Spinal cord (tissue), 10 donors: ENCODE results near the gene NF2. TPM values are rescaled to one million over a fixed set of nuclear protein-coding genes. Genes with fewer than 3 reads are reported as not detected.

Experiments
- DNase-seq, 6 donors: peaks; one replicate each; pipeline versions ENCODE4 v3.0.0 to v3.0.0-alpha.2; 2013 to 2015; ENCODE audit warnings: low spot score in 6 of 6, low read depth in 4 of 6
- H3K27ac ChIP-seq: one replicate; pipeline ENCODE4 v1.5.1; 2013; ENCODE audit warnings: low read depth, low read length, control low read depth
- H3K27me3 ChIP-seq: one replicate; pipeline ENCODE4 v1.6.1; 2013; ENCODE audit warnings: low read length; ENCODE audit not compliant: control insufficient read depth, insufficient read depth
- H3K36me3 ChIP-seq: one replicate; pipeline ENCODE4 v1.6.1; 2013; ENCODE audit warnings: low read length; ENCODE audit not compliant: control insufficient read depth, insufficient read depth
- H3K4me1 ChIP-seq: one replicate; pipeline ENCODE4 v1.6.1; 2013; ENCODE audit warnings: low read length; ENCODE audit not compliant: control insufficient read depth, insufficient read depth
- H3K4me3 ChIP-seq: one replicate; pipeline ENCODE4 v1.5.1; 2013; ENCODE audit warnings: low read depth, low read length, control low read depth
- H3K9me3 ChIP-seq: one replicate; pipeline ENCODE4 v1.6.1; 2013; ENCODE audit warnings: low read length; ENCODE audit not compliant: control insufficient read depth, insufficient read depth
- WGBS: methylation state at CpG from one replicate; pipeline ENCODE4 v1.1.5; 2013; ENCODE audit warnings: missing lambda C conversion rate; ENCODE audit not compliant: insufficient coverage; 5-methylcytosine and 5-hydroxymethylcytosine counted together
- polyA plus RNA-seq, 2 donors: library from polyadenylated mRNA; unstranded; fragments of 120-200 nt; gene quantifications; one replicate each; pipeline ENCODE4 v1.2.1, GENCODE V29; 2013; ENCODE audit not compliant: insufficient read length in 2 of 2
- total RNA-seq, 2 donors: library from RNA; depleted of rRNA in 1 of 2; stranded (reverse); fragments of 120-200 nt in 1 of 2; fragments of >200 nt in 1 of 2; gene quantifications; one replicate each; pipeline versions ENCODE4 v1.2.3 to v1.2.4, GENCODE V29; 2013 to 2014
- donor health status: healthy.

The NF2 gene
- total and polyA plus RNA-seq, 4 donors = 35.4 to 48.7 (median 39.6) TPM

DNA sequence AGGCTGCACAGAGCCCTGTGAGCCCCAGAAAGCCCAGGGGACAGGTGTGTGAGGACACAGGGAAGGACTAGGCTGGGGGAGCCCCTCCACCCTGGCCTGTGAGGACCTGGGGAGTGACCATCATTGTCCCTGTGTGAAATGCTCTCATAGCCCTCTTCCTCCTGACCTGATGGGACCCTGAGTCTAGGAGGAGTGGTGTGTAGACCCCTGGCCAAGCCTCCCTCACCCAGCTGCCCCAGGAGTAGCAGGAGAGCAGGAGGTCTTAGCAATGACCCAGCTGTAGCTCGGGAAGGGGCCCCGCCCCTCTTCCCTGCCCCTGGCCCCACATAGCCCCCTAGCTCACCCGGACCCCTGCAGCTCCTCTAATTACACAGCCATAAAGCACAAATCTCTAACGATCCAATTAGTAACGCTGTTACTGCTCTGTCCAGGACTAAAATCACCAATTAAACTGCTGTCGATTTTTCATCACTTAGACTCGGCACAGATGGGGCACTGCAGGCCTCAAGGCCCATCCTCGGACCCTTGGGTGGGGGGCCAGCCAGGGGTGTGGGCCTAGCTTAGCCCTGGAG, 109.8 kb downstream of the NF2 start:
- 44% methylated on average over 8 of the region's 8 CpGs for WGBS
- Histone ChIP-seq H3K27ac (no peak overlapping the region), H3K9me3 (no peaks in the 10 kb centered on the region), H3K36me3 (peaks cover 3% of the 10 kb centered on the region), H3K27me3 (peaks cover 2% of the 10 kb centered on the region), H3K4me3 (no peak overlapping the region), H3K4me1 (peaks cover 68% of the 10 kb centered on the region)
- DNase-seq = peak in 1 of 6 donors; percentile 88

DNA sequence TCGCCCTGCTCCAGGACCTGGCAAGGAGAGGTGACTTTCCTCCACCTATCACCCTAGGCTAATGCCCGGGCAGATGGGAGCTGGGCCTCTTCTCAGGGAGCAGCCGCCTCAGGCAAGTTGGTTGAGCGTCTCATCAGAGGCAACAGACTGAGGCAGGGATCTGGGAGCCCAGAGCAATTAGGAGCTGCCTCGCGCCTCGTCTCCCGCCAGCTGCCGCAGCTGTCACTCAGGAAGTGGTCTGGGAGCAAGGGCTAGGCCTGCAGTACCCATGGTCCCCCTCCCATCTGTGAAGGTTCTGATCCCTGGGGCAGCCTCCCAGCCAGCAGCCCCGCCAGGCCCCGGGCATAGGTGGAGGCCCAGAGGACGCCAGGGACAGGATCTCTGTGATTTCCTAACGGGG, 111.8 kb downstream of the NF2 start:
- peaks cover 70% of the 10 kb centered on the region for H3K4me1 ChIP-seq
- peaks cover 9% of the 10 kb centered on the region for H3K27me3 ChIP-seq
- peaks cover 3% of the 10 kb centered on the region for H3K36me3 ChIP-seq
- no peak overlapping the region for H3K4me3 ChIP-seq
- no peaks in the 10 kb centered on the region for H3K9me3 ChIP-seq
- WGBS = 64% methylated on average over 12 of the region's 13 CpGs
- DNase-seq = peak in 2 of 6 donors; percentile 57 to 68
- H3K27ac ChIP-seq = no peak overlapping the region

DNA sequence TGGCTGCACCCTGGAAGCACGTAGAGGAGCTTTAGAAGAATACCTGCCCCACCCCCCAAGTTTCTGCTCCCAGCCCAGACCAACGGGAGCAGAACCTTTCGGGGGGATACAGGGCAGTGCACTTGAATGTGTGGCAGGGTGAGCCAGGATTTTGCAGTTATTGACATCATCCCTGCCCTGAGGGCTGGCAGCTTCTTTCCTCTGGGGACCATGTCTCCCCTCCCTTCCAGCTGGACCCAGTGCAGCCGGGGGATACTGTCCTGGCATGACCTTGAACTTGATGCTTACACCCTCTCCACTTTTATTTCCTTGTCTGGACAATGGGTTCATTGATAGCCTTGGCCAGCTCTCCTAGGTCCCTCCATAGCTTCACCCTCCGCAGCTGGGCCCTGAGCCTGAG, 112.3 kb downstream of the NF2 start:
- Histone ChIP-seq H3K4me3 (no peak overlapping the region), H3K27me3 (peaks cover 9% of the 10 kb centered on the region)
- 48% methylated on average over 2 of the region's 5 CpGs for WGBS

DNA sequence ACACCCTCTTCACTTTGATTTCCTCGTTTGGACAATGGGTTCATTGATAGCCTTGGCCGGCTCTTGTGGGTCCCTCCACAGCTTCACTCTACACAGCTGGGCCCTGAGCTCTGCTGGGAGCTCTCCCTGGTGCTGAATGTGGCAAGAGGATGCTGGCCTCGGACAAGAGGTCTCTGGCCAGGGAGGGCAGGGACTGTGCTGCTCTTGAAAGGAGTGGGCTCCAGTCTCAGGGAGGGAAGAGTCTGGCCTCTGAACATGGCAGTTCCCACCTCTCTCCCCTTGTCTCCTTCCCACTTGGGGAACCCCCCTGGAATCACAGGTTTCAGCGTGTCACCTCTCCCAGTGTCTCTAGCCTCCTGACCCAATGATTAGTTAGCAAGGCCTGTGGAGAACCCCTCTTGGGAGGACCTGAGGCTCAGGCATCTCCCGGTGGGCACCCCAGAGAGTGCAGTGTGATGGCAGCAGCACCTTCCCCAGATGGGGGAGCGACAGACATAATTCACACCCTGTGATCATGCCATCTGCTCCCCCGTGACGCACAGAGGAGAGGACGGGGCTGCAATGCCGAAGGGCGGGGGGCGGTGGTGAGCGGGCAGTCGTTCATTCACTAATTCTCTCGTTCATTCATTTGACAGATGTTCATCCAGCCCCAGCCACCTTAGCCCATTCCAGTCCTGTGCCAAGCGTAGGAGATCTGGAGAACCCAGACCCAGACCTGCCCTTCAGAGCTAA, 113.5 kb downstream of the NF2 start:
- peaks cover 3% of the 10 kb centered on the region for H3K36me3 ChIP-seq
- WGBS = 69% methylated on average over 14 of the region's 16 CpGs
- H3K4me3 ChIP-seq = no peak overlapping the region
- H3K9me3 ChIP-seq = no peaks in the 10 kb centered on the region
- peaks cover 11% of the 10 kb centered on the region for H3K27me3 ChIP-seq
- peaks cover 67% of the 10 kb centered on the region for H3K4me1 ChIP-seq
- peak in 4 of 6 donors; percentile 53 to 93 (median 64) for DNase-seq
- H3K27ac ChIP-seq = no peak overlapping the region

More for the DNA sequence above, 112.3 kb downstream of the NF2 start:
- Histone ChIP-seq H3K36me3 (peaks cover 3% of the 10 kb centered on the region), H3K27ac (no peak overlapping the region), H3K9me3 (no peaks in the 10 kb centered on the region), H3K4me1 (peaks cover 67% of the 10 kb centered on the region)
- no peak for DNase-seq

DNA sequence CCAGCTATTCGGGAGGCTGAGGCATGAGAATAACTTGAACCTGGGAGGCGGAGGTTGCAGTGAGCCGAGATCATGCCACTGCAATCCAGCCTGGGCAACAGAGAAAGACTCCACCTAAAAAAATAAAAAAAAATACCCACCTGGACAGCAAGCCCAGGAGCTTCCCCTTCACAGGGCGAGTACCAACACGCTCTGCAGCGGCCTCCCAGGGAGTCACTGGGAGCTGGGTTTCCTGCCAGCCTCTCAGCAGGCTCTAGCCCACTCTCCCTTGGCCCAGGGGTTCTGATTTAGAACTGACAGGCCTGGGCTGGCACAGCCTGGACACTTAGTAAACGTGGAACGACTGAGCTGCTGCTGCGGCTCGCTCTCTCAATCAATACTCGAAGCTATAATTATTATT, 114.4 kb downstream of the NF2 start:
- Histone ChIP-seq H3K4me3 (no peak overlapping the region), H3K4me1 (peaks cover 75% of the 10 kb centered on the region), H3K27ac (no peak overlapping the region), H3K36me3 (peaks cover 6% of the 10 kb centered on the region), H3K9me3 (no peaks in the 10 kb centered on the region), H3K27me3 (peaks cover 11% of the 10 kb centered on the region)
- DNase-seq = no peak
- WGBS = 78% methylated on average over 6 of the region's 11 CpGs

DNA sequence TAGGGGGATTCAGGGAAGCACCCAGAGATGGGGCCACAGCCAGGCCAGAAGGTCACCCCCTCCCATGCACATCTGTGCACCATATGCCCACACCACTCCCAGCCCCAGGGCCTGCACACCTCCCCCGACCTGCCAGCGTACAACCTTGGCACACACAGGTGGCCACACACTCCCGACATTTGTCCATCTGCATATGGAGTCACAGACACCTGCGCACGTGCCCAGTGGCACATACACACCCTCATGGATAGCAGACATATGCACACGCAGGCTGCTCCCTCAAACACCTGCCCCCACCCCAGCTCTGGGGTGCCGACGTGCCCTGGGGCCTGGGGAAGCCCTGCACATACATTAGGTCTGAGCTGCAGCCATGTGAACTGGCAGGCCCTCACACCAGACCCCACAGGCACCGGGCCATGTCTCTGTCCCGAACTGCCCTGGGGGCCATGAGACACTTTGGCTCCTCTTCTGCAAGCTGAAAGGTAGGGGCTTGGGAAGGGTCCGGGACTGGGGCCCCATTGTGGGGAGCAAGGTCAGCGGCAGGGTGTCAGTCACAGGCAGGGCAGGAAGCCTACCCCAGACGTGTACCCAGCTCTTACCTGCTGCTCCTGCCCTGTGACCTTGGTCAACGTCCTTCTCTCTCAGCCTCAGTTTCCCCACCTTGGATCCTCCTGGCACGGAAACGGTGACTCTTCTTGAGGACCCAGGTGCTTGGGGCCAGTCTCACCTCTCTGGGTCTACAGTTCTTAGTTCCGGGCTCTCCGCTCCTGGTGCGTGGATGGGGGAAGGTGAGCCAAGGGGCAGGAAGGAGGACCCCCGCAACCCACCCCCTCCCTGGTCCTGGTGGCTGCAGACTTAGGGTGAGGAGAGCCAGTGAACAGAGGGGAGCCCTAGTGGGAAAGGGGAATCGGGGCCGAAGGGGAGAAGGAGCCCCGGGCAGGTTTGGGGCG, 115.8 kb downstream of the NF2 start:
- no peaks in the 10 kb centered on the region for H3K9me3 ChIP-seq
- DNase-seq = no peak
- peaks cover 67% of the 10 kb centered on the region for H3K4me1 ChIP-seq
- no peak overlapping the region for H3K4me3 ChIP-seq
- H3K27ac ChIP-seq = no peak overlapping the region
- H3K36me3 ChIP-seq = peaks cover 11% of the 10 kb centered on the region
- peaks cover 11% of the 10 kb centered on the region for H3K27me3 ChIP-seq
- 66% methylated on average over 13 of the region's 24 CpGs for WGBS

DNA sequence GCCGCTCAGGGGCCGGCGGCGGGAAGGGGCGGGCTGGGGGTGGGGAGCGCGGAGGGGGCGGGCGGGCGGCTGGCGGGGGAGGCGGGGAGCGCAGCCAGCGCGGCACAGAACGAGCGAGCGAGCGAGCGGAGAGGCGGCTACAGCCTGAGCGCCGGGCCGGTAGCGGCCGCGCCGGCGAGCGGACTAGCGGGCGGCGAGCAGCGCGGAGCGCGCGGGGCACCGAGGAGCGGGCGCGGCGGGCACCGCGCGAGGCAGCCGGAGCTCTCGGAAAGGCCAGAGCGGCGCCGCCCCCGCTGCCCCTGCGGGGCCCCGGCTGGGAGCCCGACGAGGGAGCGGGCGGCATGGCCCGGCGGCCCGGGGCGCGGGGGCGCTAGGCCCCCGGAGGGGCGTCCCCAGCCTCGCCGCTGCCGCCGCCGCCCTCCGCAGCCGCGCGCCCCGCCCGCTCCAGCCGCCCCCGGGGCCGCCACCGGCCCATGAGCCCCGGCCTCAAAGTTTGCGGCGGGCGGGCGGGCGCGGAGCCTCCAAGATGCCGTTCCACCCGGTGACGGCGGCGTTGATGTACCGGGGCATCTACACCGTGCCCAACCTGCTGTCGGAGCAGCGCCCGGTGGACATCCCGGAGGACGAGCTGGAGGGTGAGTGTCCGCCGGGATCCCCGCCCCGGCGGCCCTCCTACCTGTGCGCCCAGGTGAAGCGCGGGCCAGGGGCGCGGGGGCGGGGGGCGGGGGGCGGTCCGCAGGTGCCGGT, 116.6 kb downstream of the NF2 start, which contains the start of gene CABP7:
Gene CABP7 (plus strand): TSS at position 105 of the 747 bp plus-strand sequence. CDS start 422 bp downstream, at position 527.
- H3K4me1 ChIP-seq = peaks cover 63% of the 10 kb centered on the region
- no peak within 1 kb of the TSS for H3K27ac ChIP-seq
- under 1% methylated on average over 104 of the region's 115 CpGs for WGBS
- no peaks in the 10 kb centered on the region for H3K9me3 ChIP-seq
- peak within 1 kb of the TSS; percentile 21 for H3K4me3 ChIP-seq
- H3K27me3 ChIP-seq = peaks cover 11% of the 10 kb centered on the region
- DNase-seq = no peak
- H3K36me3 ChIP-seq = peaks cover 11% of the 10 kb centered on the region

DNA sequence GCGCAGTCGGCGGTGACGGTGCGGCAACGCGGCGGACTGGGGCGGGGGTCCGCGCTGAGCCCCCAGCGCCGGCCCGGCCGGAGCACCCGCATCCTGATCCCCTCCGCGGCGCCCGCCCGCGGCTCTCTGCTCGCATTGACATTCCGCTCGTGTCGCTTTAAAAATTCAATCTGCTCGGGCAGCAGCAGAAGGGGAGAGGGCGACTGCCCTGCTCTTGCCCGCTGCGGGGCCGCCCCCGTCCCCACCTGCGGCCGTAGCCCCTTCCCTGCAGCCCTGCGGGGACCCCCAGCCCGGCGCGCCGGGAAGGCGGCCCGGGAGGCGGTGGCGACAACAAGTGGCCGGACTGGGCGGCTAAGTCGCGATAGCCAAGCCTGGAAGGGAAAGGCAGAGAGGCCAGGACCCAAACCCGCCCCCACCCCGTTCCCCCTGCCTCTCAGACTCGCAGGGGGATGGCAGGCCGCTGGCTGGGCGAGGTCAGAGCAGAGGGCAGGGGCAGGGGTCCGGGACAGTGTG, 117.4 kb downstream of the NF2 start:
- no peak overlapping the region for H3K27ac ChIP-seq

DNA sequence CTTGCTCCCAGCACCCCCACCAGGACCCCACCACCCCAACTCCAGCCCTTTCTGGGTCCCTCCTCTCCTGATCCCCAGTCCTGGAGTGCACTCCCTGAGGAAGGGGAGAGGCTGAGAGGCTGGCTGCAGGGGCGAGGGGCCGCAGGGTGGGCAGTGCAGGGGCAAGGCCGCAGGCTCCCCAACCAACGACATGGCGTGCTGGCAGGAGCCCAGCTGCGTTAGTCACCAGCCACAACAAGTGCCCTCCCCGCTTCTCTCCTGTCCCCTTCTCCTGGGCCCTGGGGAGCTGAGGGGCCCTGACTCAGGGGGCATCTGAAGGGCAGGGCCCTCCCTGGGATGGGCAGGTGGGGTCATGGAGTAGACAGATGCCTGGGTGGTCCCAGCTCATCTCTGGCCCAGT, 118.7 kb downstream of the NF2 start:
- 72% methylated on average over 6 of the region's 7 CpGs for WGBS
- no peak overlapping the region for H3K4me3 ChIP-seq
- no peaks in the 10 kb centered on the region for H3K9me3 ChIP-seq
- peaks cover 11% of the 10 kb centered on the region for H3K36me3 ChIP-seq
- peaks cover 11% of the 10 kb centered on the region for H3K27me3 ChIP-seq
- H3K27ac ChIP-seq = no peak overlapping the region
- DNase-seq = no peak
- peaks cover 63% of the 10 kb centered on the region for H3K4me1 ChIP-seq

More for the DNA sequence above, 117.4 kb downstream of the NF2 start:
- Histone ChIP-seq H3K27me3 (peaks cover 11% of the 10 kb centered on the region), H3K9me3 (no peaks in the 10 kb centered on the region), H3K4me1 (peaks cover 63% of the 10 kb centered on the region), H3K36me3 (peaks cover 11% of the 10 kb centered on the region), H3K4me3 (no peak overlapping the region)
- no peak for DNase-seq
- under 1% methylated on average over 47 of the region's 53 CpGs for WGBS
